ENCODE data around the gene C16orf92. TPM values are rescaled to one million over a fixed set of nuclear protein-coding genes. Genes with fewer than 3 reads are reported as not detected.

The C16orf92 gene
- total and polyA plus RNA-seq, 2 of the 13 experiments (the other 11 are each of a cell fraction or from before 2014, with no cell fraction given), result not detected

DNA sequence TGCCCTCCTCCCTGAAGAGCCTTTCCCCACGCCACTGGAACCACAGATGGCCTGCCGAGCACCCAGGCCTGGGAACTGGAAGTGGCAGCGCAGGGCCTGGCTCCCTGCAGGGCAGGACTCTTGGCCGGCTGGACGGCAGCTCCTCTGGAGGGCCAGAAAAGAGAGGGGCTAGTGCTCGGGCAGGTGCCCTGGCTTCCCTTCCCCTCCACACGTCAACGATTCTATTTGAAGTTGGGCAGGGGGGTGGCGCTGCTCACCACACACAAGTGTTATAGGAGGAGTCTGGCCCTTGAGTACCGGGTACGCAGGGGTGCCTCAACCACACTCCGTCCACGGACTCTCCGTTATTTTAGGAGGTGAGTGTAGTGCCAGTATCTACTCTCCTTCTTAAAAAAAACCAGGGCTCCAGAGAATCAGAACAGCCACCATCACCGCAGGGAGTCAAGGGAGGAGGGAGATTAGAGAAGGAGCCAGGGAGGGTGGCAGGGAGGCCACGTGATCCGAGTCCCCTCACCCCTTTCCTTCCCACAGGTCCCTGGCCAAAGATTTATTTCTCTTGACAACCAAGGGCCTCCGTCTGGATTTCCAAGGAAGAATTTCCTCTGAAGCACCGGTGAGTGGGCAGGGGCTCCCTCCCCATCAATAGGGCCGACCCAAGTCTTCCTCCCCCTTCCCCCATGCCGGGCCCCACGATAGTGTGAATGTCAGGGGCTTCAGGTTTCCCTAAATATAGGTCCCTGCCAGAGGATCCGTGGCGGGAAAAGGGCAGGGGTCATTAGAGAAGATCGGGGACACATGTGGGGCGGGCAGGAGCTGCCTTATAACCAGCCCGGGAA, 41.1 kb downstream of the C16orf92 start (continued):
- no peak for TF ChIP-seq FOXJ3 (CRISPR knock-in tag; IDR thresholded peaks at IDR 0.05; ENCODE audit: borderline replicate concordance)
- no peak for TF ChIP-seq HMG20A (CRISPR knock-in tag; IDR thresholded peaks at IDR 0.05; ENCODE audit: borderline replicate concordance)
- TF ChIP-seq, protein P1, sequence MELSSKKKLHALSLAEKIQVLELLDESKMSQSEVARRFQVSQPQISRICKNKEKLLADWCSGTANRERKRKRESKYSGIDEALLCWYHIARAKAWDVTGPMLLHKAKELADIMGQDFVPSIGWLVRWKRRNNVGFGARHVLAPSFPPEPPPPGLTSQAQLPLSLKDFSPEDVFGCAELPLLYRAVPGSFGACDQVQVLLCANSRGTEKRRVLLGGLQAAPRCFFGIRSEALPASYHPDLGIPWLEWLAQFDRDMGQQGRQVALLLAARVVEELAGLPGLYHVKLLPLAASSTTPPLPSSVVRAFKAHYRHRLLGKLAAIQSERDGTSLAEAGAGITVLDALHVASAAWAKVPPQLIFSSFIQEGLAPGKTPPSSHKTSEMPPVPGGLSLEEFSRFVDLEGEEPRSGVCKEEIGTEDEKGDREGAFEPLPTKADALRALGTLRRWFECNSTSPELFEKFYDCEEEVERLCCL (CRISPR knock-in tag; IDR thresholded peaks at IDR 0.05; ENCODE audit: borderline replicate concordance), result no peak
- no peak for TF ChIP-seq ZNF382 (CRISPR knock-in tag; IDR thresholded peaks at IDR 0.05; ENCODE audit: borderline replicate concordance)
- 0 out of 2 replicates have a peak, but pooled peaks have one; percentile 32 for TF ChIP-seq TCF7 (IDR thresholded peaks at IDR 0.05; ENCODE audit: low read depth)
- peak; percentile 66; the same call in 1 of the 2 replicates for TF ChIP-seq KDM3A (CRISPR knock-in tag; IDR thresholded peaks at IDR 0.05; ENCODE audit: low read depth)
- TF ChIP-seq ZNF619 (CRISPR knock-in tag; IDR thresholded peaks at IDR 0.05), result peak; percentile 84
- 0 out of 2 replicates have a peak, but pooled peaks have one; percentile 2 for TF ChIP-seq GLI4 (CRISPR knock-in tag; IDR thresholded peaks at IDR 0.05; ENCODE audit: borderline replicate concordance)
- no peak for TF ChIP-seq ZNF530 (CRISPR knock-in tag; IDR thresholded peaks at IDR 0.05; ENCODE audit: low read depth)
- peak; percentile 88 for TF ChIP-seq ZFX (CRISPR knock-in tag; IDR thresholded peaks at IDR 0.05; ENCODE audit: low read depth)
- TF ChIP-seq ZNF331 (CRISPR knock-in tag; IDR thresholded peaks at IDR 0.05), result peak; percentile 11; the same call in 1 of the 2 replicates
- peak; percentile 54 for TF ChIP-seq HNRNPLL (IDR thresholded peaks at IDR 0.05; ENCODE audit: low read depth, low read length, poor library complexity, severe bottlenecking)
- no peak for TF ChIP-seq FOSL2 (CRISPR knock-in tag; IDR thresholded peaks at IDR 0.05)
- peak; percentile 49; the same call in 1 of the 2 replicates for TF ChIP-seq ZNF441 (CRISPR knock-in tag; IDR thresholded peaks at IDR 0.05; ENCODE audit: borderline replicate concordance)
- no peak; the same call in 1 of the 2 replicates for TF ChIP-seq ZFP37 (CRISPR knock-in tag; IDR thresholded peaks at IDR 0.05; ENCODE audit: borderline replicate concordance)
- TF ChIP-seq PHF21A (CRISPR knock-in tag; IDR thresholded peaks at IDR 0.05), result peak; percentile 59; the same call in 1 of the 2 replicates
- TF ChIP-seq, protein P2, sequence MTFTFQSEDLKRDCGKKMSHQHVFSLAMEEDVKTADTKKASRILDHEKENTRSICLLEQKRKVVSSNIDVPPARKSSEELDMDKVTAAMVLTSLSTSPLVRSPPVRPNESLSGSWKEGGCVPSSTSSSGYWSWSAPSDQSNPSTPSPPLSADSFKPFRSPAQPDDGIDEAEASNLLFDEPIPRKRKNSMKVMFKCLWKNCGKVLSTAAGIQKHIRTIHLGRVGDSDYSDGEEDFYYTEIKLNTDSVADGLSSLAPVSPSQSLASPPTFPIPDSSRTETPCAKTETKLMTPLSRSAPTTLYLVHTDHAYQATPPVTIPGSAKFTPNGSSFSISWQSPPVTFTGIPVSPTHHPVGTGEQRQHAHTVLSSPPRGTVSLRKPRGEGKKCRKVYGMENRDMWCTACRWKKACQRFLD (CRISPR knock-in tag; IDR thresholded peaks at IDR 0.05; ENCODE audit: borderline replicate concordance), result peak; percentile 53; the same call in 1 of the 2 replicates
- TF ChIP-seq, protein P3, sequence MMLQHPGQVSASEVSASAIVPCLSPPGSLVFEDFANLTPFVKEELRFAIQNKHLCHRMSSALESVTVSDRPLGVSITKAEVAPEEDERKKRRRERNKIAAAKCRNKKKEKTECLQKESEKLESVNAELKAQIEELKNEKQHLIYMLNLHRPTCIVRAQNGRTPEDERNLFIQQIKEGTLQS (CRISPR knock-in tag; IDR thresholded peaks at IDR 0.05), result no peak
- peak; percentile 85 for TF ChIP-seq ZNF709 (CRISPR knock-in tag; IDR thresholded peaks at IDR 0.05)
- peak; percentile 46; the same call in 1 of the 2 replicates for TF ChIP-seq ZNF558 (CRISPR knock-in tag; IDR thresholded peaks at IDR 0.05; ENCODE audit: borderline replicate concordance)
- TF ChIP-seq SRSF1 (optimal IDR thresholded peaks at IDR 0.05; ENCODE audit: low read depth, low read length), result no peak
- TF ChIP-seq TSC22D2 (CRISPR knock-in tag; IDR thresholded peaks at IDR 0.05; ENCODE audit: borderline replicate concordance), result no peak
- peak; percentile 63 for TF ChIP-seq ZEB1 (IDR thresholded peaks at IDR 0.05; ENCODE audit: insufficient replicate concordance, low read depth)
- TF ChIP-seq SOX5 (CRISPR knock-in tag; IDR thresholded peaks at IDR 0.05; ENCODE audit: borderline replicate concordance), result peak; percentile 18; the same call in 1 of the 2 replicates
- peak; percentile 24; the same call in 1 of the 2 replicates for TF ChIP-seq ZMYM3 (CRISPR knock-in tag; IDR thresholded peaks at IDR 0.05)
- peak; percentile 77 for TF ChIP-seq ARNTL (CRISPR knock-in tag; IDR thresholded peaks at IDR 0.05)
- TF ChIP-seq SMAD3 (CRISPR knock-in tag; IDR thresholded peaks at IDR 0.05), result no peak
- TF ChIP-seq ZNF138 (CRISPR knock-in tag; IDR thresholded peaks at IDR 0.05; ENCODE audit: low read depth), result no peak
